Tibial nerve (tissue), 4 donors: ENCODE measurements around the gene FOLR1.

Source experiments
- CTCF ChIP-seq, 5 experiments: fragments of 200-600 bp in 3 of 5; fragments of 450-650 bp in 2 of 5; sonication (generic) in 3 of 5; IDR thresholded peaks; one replicate each; pipeline ENCODE4 v1.5.1; 2016 to 2019; ENCODE audit warnings: antibody characterized with exemption in 5 of 5, mild to moderate bottlenecking in 3 of 5, moderate library complexity in 2 of 5
- EP300 ChIP-seq, 2 donors: sonication (generic); formaldehyde crosslinking; IDR thresholded peaks; one replicate each; pipeline ENCODE4 v1.6.1; 2017; ENCODE audit warnings: antibody characterized with exemption in 2 of 2, mild to moderate bottlenecking in 1 of 2
- POLR2A ChIP-seq, 2 donors: fragments of 450-650 bp; IDR thresholded peaks; one replicate each; pipeline ENCODE4 v1.6.1; 2017; ENCODE audit warnings: antibody characterized with exemption in 2 of 2, mild to moderate bottlenecking in 2 of 2, moderate library complexity in 2 of 2

GRCh38 chr11:72150882-72151281 lies 41.1 kb upstream of the FOLR1 start:
- TF ChIP-seq EP300 (IDR thresholded peaks at IDR 0.05): no peak
- no peak for TF ChIP-seq CTCF (IDR thresholded peaks at IDR 0.05)
- no peak for TF ChIP-seq POLR2A (IDR thresholded peaks at IDR 0.05)
